K562 (cell line): ENCODE results near the gene PSD4. TPM values are rescaled to one million over a fixed set of nuclear protein-coding genes. Genes with fewer than 3 reads are reported as not detected.
A peak's percentile ranks its signal among the peaks of the same experiment; 100 is the strongest.

ENCODE experiments used
- ATAC-seq: fragments of 200-7000 bp; cut with Tn5 transposase; 3 replicates; pipeline ENCODE4 v1.9.1; 2020; ENCODE audit warnings: moderate library complexity
- BruUV-seq: library from RNA; stranded (reverse); fragments of 400-500 nt; replicated peaks from 2 replicates; lab custom pipeline; 2021; lab: Mats Ljungman, UMichigan
- CTCF ChIA-PET: fragments of 300-600 bp; formaldehyde crosslinking; extraction: SDS; loops from one replicate; lab custom pipeline; 2021; ENCODE audit warnings: low intra/inter-chr PET ratio; lab: Yijun Ruan, JAX
- POLR2A ChIA-PET: fragments of 300-600, 350-650 bp; sonication (Branson Sonifier 250); formaldehyde crosslinking; extraction: SDS; loops from one replicate; lab custom pipeline; 2021; ENCODE audit warnings: antibody characterized with exemption, inconsistent platforms; lab: Yijun Ruan, JAX
- DNase-seq, 4 experiments: peaks; one replicate each; pipeline versions ENCODE4 v3.0.0 to v3.0.0-alpha.2; 2011 to 2018; ENCODE audit warnings: low spot score in 3 of 4, mixed read lengths in 3 of 4; ENCODE audit errors: extremely low read depth in 1 of 4
- FAIRE-seq: peaks from 2 replicates; lab custom pipeline; 2011; peaks lifted over from hg19 to GRCh38; lab: Jason Lieb, UNC
- H2AFZ ChIP-seq: 2 replicates; pipeline ENCODE4 v1.6.0; 2011; ENCODE audit warnings: low read depth, low read length, control low read depth, inconsistent platforms
- H3K27ac ChIP-seq: fragments of 200-600 bp; 3 replicates; pipeline ENCODE4 v1.8.0; 2011; ENCODE audit warnings: low read depth, mild to moderate bottlenecking, control low read depth, inconsistent platforms, low read length, moderate library complexity, mixed read lengths; ENCODE audit errors: extremely low read depth
- H3K27me3 ChIP-seq, 2 experiments: fragments of 300-600 bp in 1 of 2; 2 replicates in 1 of 2; 3 replicates in 1 of 2; pipeline versions ENCODE4 v1.6.0 to v1.8.0; 2011; ENCODE audit warnings: inconsistent platforms in 2 of 2, low read length in 2 of 2, mild to moderate bottlenecking in 1 of 2, mixed read lengths in 1 of 2, moderate library complexity in 1 of 2; ENCODE audit not compliant: control insufficient read depth in 2 of 2, insufficient read depth in 2 of 2
- H3K36me3 ChIP-seq: fragments of 300-600 bp; 3 replicates; pipeline ENCODE4 v1.8.0; 2011; ENCODE audit warnings: mild to moderate bottlenecking, low read length, inconsistent platforms; ENCODE audit not compliant: control insufficient read depth, insufficient read depth
- H3K4me1 ChIP-seq, 2 experiments: fragments of 200-600 bp in 1 of 2; replicated peaks in 1 of 2; 2 replicates in 1 of 2; 3 replicates in 1 of 2; pipeline versions ENCODE4 v1.5.1 to v1.8.0; 2011; ENCODE audit warnings: inconsistent platforms in 2 of 2, low read length in 2 of 2, mild to moderate bottlenecking in 1 of 2, mixed read lengths in 1 of 2, moderate library complexity in 1 of 2; ENCODE audit not compliant: control insufficient read depth in 2 of 2, insufficient read depth in 2 of 2
- H3K4me2 ChIP-seq: 2 replicates; pipeline ENCODE4 v1.6.1; 2011; ENCODE audit warnings: low read length, control low read depth, inconsistent platforms, mixed read lengths; ENCODE audit not compliant: insufficient read depth
- H3K4me3 ChIP-seq: fragments of 200-600 bp; sonication (generic), shearing (Covaris generic); 2 replicates; pipeline ENCODE4 v1.5.1; 2016; ENCODE audit warnings: control low read depth, inconsistent platforms
- H3K79me2 ChIP-seq: fragments of 200-600 bp; 3 replicates; pipeline ENCODE4 v1.8.0; 2011; ENCODE audit warnings: low read length, inconsistent platforms; ENCODE audit not compliant: control insufficient read depth, insufficient read depth
- H3K9ac ChIP-seq, 2 experiments: 2 replicates each; pipeline versions ENCODE4 v1.6.0 to v1.6.1; 2011; ENCODE audit warnings: low read depth in 2 of 2, low read length in 2 of 2, control low read depth in 1 of 2, inconsistent platforms in 1 of 2, mild to moderate bottlenecking in 1 of 2, mixed read lengths in 1 of 2; ENCODE audit not compliant: insufficient read depth in 1 of 2
- H3K9me1 ChIP-seq: one replicate; pipeline ENCODE4 v1.6.0; 2011; ENCODE audit warnings: inconsistent platforms, mild to moderate bottlenecking, low read length, moderate library complexity; ENCODE audit not compliant: control insufficient read depth, insufficient read depth
- H3K9me3 ChIP-seq: replicated peaks from 2 replicates; pipeline ENCODE4 v1.5.1; 2011; ENCODE audit warnings: low read depth, low read length, inconsistent platforms; ENCODE audit not compliant: control insufficient read depth, insufficient read depth
- H4K20me1 ChIP-seq: replicated peaks from 2 replicates; pipeline ENCODE4 v1.6.1; 2011; ENCODE audit warnings: low read length, inconsistent platforms, mixed read lengths; ENCODE audit not compliant: control insufficient read depth, insufficient read depth
- ARID1B ChIP-seq: fragments of 450-650 bp; IDR thresholded peaks from 2 replicates; pipeline ENCODE4 v1.6.1; 2016; ENCODE audit warnings: antibody characterized with exemption, mild to moderate bottlenecking, inconsistent platforms
- ATF1 ChIP-seq, 2 experiments: fragments of 450-650 bp in 1 of 2; IDR thresholded peaks; 2 replicates each; pipeline ENCODE4 v1.6.1; 2016; ENCODE audit warnings: missing compliant biosample characterization in 1 of 2, missing genetic modification characterization in 1 of 2
- CREM ChIP-seq: IDR thresholded peaks from 2 replicates; pipeline ENCODE4 v1.6.1; 2014; ENCODE audit warnings: antibody characterized with exemption, low read depth
- FOSL1 ChIP-seq: fragments of 200-800 bp; sonication (Bioruptor generic); conservative IDR thresholded peaks from 2 replicates; pipeline ENCODE4 v1.6.1; 2016; ENCODE audit warnings: missing genetic modification characterization, missing compliant biosample characterization
- RBM39 ChIP-seq: fragments of 200-400 bp; formaldehyde crosslinking; optimal IDR thresholded peaks from 2 replicates; pipeline ENCODE3; 2018; ENCODE audit warnings: low read depth, low read length
- TAL1 ChIP-seq: fragments of 450-650 bp; IDR thresholded peaks from 2 replicates; pipeline ENCODE4 v1.6.1; 2016; ENCODE audit warnings: mild to moderate bottlenecking
- TEAD4 ChIP-seq, 2 experiments: sonication (generic) in 1 of 2; formaldehyde crosslinking in 1 of 2; IDR thresholded peaks; 2 replicates each; pipeline versions ENCODE4 v1.6.1 to v1.8.0; 2012 to 2022; ENCODE audit warnings: borderline replicate concordance in 1 of 2, inconsistent platforms in 1 of 2, low read length in 1 of 2, mild to moderate bottlenecking in 1 of 2, missing genetic modification reagents in 1 of 2
- ZC3H11A ChIP-seq: IDR thresholded peaks from 2 replicates; pipeline ENCODE4 v1.6.1; 2012; ENCODE audit warnings: low read depth, low read length, improper control_type of control experiment
- WGBS: fragments of 100-300 bp; shearing (Covaris generic); methylation state at CpG from one replicate; pipeline ENCODE4 v1.1.6; 2016; ENCODE audit warnings: low coverage, mixed read lengths; ENCODE audit not compliant: insufficient coverage; ENCODE audit errors: missing lambda C conversion rate; 5-methylcytosine and 5-hydroxymethylcytosine counted together
- in situ Hi-C: fragments of 300-500 bp; cut with MboI; formaldehyde crosslinking; loops from 4 replicates; pipeline ENCODE4 v1.15.0; 2018; ENCODE audit warnings: inconsistent platforms, mixed read lengths
- intact Hi-C: fragments of 100-400 bp; cut with micrococcal nuclease; formaldehyde crosslinking; loops from 2 replicates; pipeline ENCODE4 v1.14.2; 2022
- polyA plus RNA-seq, 8 experiments: library from polyadenylated mRNA; depleted of rRNA in 4 of 8; stranded (reverse) in 5 of 8; unstranded in 3 of 8; fragments of >200 nt; fragmentation: Nextera tagmentation in 2 of 8; fragmentation: Illumina TruSeq in 1 of 8; extraction: Ambion mirVana in 2 of 8; extraction: Trizol in 1 of 8; gene quantifications; 2 replicates each; pipeline versions ENCODE4 v1.2.1 to v1.2.3, GENCODE V29; 2011 to 2014; ENCODE audit warnings: inconsistent platforms in 1 of 8, missing spikeins in 1 of 8
- total RNA-seq, 7 experiments: library from RNA; depleted of rRNA in 6 of 7; stranded (reverse); fragments of >200 nt in 6 of 7; fragmentation: Illumina TruSeq in 2 of 7; extraction: Trizol in 2 of 7; gene quantifications; 2 replicates each; pipeline versions ENCODE4 v1.2.1 to v1.2.3, GENCODE V29; 2011 to 2021; ENCODE audit warnings: low replicate concordance in 1 of 7
- TF ChIP-seq, protein P1 (sequence below), 2 experiments: fragments of 450-650 bp; conservative IDR thresholded peaks; 2 replicates each; pipeline ENCODE4 v1.6.1; 2017; ENCODE audit warnings: mild to moderate bottlenecking in 2 of 2, moderate library complexity in 2 of 2
- TF ChIP-seq, protein P2 (sequence below): sonication (generic); formaldehyde crosslinking; IDR thresholded peaks from 2 replicates; pipeline ENCODE4 v1.8.1; 2023; ENCODE audit warnings: mild to moderate bottlenecking, missing genetic modification reagents
- TF ChIP-seq, protein P3 (sequence below): fragments of 200-800 bp; sonication (Bioruptor generic); IDR thresholded peaks from 2 replicates; pipeline ENCODE4 v1.6.1; 2017; ENCODE audit warnings: missing genetic modification characterization, missing compliant biosample characterization

PSD4 gene
- total and polyA plus RNA-seq, 9 of the 15 experiments (the other 6 are each of a cell fraction or from before 2014, with no cell fraction given): 0.46 to 54.0 (median 20.8) TPM

DNA sequence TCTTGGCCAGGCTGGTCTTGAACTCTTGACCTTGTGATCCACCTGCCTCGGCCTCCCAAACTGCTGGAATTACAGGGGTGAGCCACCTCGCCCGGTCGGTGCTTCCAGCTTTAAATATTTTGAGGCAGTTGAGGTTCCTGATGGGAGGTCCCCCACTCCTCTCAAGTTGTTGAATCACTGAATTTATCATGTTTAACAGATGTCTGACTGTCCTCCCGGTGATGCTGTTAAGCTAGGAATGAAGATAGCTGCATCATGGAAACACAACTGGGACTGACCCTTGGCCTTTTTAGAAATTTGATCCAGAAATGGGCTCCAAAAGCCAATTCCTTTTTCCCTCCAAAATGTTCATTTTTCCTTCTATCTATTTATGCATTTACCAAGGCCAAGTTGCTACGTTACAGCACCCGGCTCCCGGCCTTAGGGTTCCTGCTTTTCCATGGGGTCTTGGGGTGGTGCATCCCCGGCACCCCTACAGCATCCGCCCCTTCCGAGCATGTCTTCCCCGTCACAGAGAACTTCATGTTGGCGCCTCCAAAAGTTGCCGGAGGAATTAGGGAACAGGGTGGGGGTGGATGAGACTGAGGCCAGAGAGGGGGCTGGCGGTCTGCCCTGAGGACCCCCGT, 61.1 kb downstream of the PSD4 start:
- peaks cover 34% of the 10 kb centered on the region for H3K36me3 ChIP-seq
- H3K9me1 ChIP-seq: no peaks in the 10 kb centered on the region
- H4K20me1 ChIP-seq: no peaks in the 10 kb centered on the region
- H3K9me3 ChIP-seq: no peaks in the 10 kb centered on the region
- TSS peak; percentile 94 for BruUV-seq
- peak overlapping the region; percentile 78 for H3K4me3 ChIP-seq
- DNase-seq: peak in 2 of 4 experiments; percentile 41 to 47
- peak overlapping the region; percentile 78 to 97 for H3K9ac ChIP-seq
- CTCF ChIA-PET: no interaction called here
- in situ Hi-C loops: no loop called here
- H2AFZ ChIP-seq: peak overlapping the region; percentile 88
- intact Hi-C loops: no loop called here
- H3K79me2 ChIP-seq: peaks cover 26% of the 10 kb centered on the region
- H3K4me1 ChIP-seq: peaks cover 27 to 42% of the 10 kb centered on the region in 2 experiments
- peak; percentile 77 for FAIRE-seq
- POLR2A ChIA-PET: interaction anchor here (0.6 to 1.7 kb wide), 10 partner anchors 12 to 60 kb away, joined by 3 to 7 read pairs (median 4); no protein-coding TSS in a partner anchor
- WGBS: 8% methylated on average over 16 of the region's 16 CpGs
- no peaks in the 10 kb centered on the region for H3K27me3 ChIP-seq
- peak overlapping the region; percentile 89 for H3K4me2 ChIP-seq
- peak; percentile 52 for ATAC-seq
- H3K27ac ChIP-seq: peak overlapping the region; percentile 80
- TF ChIP-seq TEAD4 (IDR thresholded peaks at IDR 0.05; ENCODE audit: low read length) (peak; percentile 35; the same call in 1 of the 2 replicates), TEAD4 (CRISPR knock-in tag; IDR thresholded peaks at IDR 0.05; ENCODE audit: borderline replicate concordance) (no peak), CREM (no peak), ARID1B (0 out of 2 replicates have a peak, but pooled peaks have one; percentile 25), ATF1 (CRISPR knock-in tag; IDR thresholded peaks at IDR 0.05) (no peak), ATF1 (tag; IDR thresholded peaks at IDR 0.05) (peak; percentile 44; the same call in 1 of the 2 replicates), RBM39 (no peak), FOSL1 (tag) (0 out of 2 replicates have a peak, but pooled peaks have one; percentile 19), ZC3H11A (no peak), TAL1 (peak; percentile 26; the same call in 1 of the 2 replicates)
- TF ChIP-seq, protein P1, sequence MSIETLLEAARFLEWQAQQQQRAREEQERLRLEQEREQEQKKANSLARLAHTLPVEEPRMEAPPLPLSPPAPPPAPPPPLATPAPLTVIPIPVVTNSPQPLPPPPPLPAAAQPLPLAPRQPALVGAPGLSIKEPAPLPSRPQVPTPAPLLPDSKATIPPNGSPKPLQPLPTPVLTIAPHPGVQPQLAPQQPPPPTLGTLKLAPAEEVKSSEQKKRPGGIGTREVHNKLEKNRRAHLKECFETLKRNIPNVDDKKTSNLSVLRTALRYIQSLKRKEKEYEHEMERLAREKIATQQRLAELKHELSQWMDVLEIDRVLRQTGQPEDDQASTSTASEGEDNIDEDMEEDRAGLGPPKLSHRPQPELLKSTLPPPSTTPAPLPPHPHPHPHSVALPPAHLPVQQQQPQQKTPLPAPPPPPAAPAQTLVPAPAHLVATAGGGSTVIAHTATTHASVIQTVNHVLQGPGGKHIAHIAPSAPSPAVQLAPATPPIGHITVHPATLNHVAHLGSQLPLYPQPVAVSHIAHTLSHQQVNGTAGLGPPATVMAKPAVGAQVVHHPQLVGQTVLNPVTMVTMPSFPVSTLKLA (conservative IDR thresholded peaks at IDR 0.05): no peak
- TF ChIP-seq, protein P2, sequence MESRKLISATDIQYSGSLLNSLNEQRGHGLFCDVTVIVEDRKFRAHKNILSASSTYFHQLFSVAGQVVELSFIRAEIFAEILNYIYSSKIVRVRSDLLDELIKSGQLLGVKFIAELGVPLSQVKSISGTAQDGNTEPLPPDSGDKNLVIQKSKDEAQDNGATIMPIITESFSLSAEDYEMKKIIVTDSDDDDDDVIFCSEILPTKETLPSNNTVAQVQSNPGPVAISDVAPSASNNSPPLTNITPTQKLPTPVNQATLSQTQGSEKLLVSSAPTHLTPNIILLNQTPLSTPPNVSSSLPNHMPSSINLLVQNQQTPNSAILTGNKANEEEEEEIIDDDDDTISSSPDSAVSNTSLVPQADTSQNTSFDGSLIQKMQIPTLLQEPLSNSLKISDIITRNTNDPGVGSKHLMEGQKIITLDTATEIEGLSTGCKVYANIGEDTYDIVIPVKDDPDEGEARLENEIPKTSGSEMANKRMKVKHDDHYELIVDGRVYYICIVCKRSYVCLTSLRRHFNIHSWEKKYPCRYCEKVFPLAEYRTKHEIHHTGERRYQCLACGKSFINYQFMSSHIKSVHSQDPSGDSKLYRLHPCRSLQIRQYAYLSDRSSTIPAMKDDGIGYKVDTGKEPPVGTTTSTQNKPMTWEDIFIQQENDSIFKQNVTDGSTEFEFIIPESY: 0 out of 2 replicates have a peak, but pooled peaks have one; percentile 17
- TF ChIP-seq, protein P3, sequence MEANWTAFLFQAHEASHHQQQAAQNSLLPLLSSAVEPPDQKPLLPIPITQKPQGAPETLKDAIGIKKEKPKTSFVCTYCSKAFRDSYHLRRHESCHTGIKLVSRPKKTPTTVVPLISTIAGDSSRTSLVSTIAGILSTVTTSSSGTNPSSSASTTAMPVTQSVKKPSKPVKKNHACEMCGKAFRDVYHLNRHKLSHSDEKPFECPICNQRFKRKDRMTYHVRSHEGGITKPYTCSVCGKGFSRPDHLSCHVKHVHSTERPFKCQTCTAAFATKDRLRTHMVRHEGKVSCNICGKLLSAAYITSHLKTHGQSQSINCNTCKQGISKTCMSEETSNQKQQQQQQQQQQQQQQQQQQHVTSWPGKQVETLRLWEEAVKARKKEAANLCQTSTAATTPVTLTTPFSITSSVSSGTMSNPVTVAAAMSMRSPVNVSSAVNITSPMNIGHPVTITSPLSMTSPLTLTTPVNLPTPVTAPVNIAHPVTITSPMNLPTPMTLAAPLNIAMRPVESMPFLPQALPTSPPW: 0 out of 2 replicates have a peak, but pooled peaks have one; percentile 1
